Mesendoderm (in vitro differentiated cells): ENCODE measurements around the gene TBX1.

Experiments
- DNase-seq: peaks from one replicate; pipeline ENCODE4 v3.0.0; 2013
- H2AK5ac ChIP-seq: 2 replicates; pipeline ENCODE4 v1.6.1; 2013; ENCODE audit warnings: low read length, inconsistent platforms
- H2BK120ac ChIP-seq: 2 replicates; pipeline ENCODE4 v1.6.1; 2013; ENCODE audit warnings: low read depth, mild to moderate bottlenecking, low read length, moderate library complexity, mixed read lengths
- H2BK15ac ChIP-seq: replicated peaks from 2 replicates; pipeline ENCODE4 v1.6.1; 2013; ENCODE audit warnings: low read depth, mild to moderate bottlenecking, moderate library complexity
- H2BK5ac ChIP-seq: 2 replicates; pipeline ENCODE4 v1.6.1; 2013; ENCODE audit warnings: low read length, inconsistent platforms
- H3K18ac ChIP-seq: 2 replicates; pipeline ENCODE4 v1.6.1; 2013; ENCODE audit warnings: mild to moderate bottlenecking, low read length, mixed read lengths
- H3K23ac ChIP-seq: one replicate; pipeline ENCODE4 v1.6.1; 2013; ENCODE audit warnings: low read length
- H3K27ac ChIP-seq: 2 replicates; pipeline ENCODE4 v1.5.1; 2013; ENCODE audit warnings: low read depth, mild to moderate bottlenecking, inconsistent platforms, low read length, moderate library complexity
- H3K27me3 ChIP-seq: 2 replicates; pipeline ENCODE4 v1.6.1; 2013; ENCODE audit warnings: low read length, control low read depth, mild to moderate bottlenecking, inconsistent platforms; ENCODE audit not compliant: insufficient read depth, poor library complexity
- H3K36me3 ChIP-seq: 2 replicates; pipeline ENCODE4 v1.6.1; 2013; ENCODE audit warnings: low read length, inconsistent platforms; ENCODE audit not compliant: control insufficient read depth, insufficient read depth
- H3K4ac ChIP-seq: one replicate; pipeline ENCODE4 v1.6.1; 2013; ENCODE audit warnings: low read depth, mild to moderate bottlenecking, low read length, moderate library complexity
- H3K4me1 ChIP-seq: 2 replicates; pipeline ENCODE4 v1.6.1; 2013; ENCODE audit warnings: low read depth, low read length, inconsistent platforms; ENCODE audit not compliant: control insufficient read depth
- H3K4me2 ChIP-seq: 2 replicates; pipeline ENCODE4 v1.6.1; 2013; ENCODE audit warnings: low read length
- H3K4me3 ChIP-seq: 2 replicates; pipeline ENCODE4 v1.5.1; 2013; ENCODE audit warnings: mild to moderate bottlenecking, low read length
- H3K56ac ChIP-seq: one replicate; pipeline ENCODE4 v1.6.1; 2013; ENCODE audit warnings: low read length
- H3K79me1 ChIP-seq: 2 replicates; pipeline ENCODE4 v1.6.1; 2013; ENCODE audit warnings: low read length, inconsistent platforms
- H3K79me2 ChIP-seq: 2 replicates; pipeline ENCODE4 v1.6.1; 2013; ENCODE audit warnings: mild to moderate bottlenecking, low read length; ENCODE audit not compliant: control insufficient read depth, insufficient read depth
- H3K9ac ChIP-seq: 2 replicates; pipeline ENCODE4 v1.6.1; 2013; ENCODE audit warnings: low read length, inconsistent platforms
- H4K5ac ChIP-seq: one replicate; pipeline ENCODE4 v1.6.1; 2013; ENCODE audit warnings: low read length
- H4K8ac ChIP-seq: one replicate; pipeline ENCODE4 v1.6.1; 2013; ENCODE audit warnings: low read depth, mild to moderate bottlenecking, control low read depth, low read length, moderate library complexity
- WGBS: extraction: QIAGEN DNeasy Blood & Tissue Kit; methylation state at CpG from one replicate; pipeline ENCODE4 v1.1.7; 2013; ENCODE audit warnings: low lambda C conversion rate, missing lambda C conversion rate; ENCODE audit not compliant: insufficient coverage; ENCODE audit errors: extremely low coverage; 5-methylcytosine and 5-hydroxymethylcytosine counted together

The TBX1 gene

DNA sequence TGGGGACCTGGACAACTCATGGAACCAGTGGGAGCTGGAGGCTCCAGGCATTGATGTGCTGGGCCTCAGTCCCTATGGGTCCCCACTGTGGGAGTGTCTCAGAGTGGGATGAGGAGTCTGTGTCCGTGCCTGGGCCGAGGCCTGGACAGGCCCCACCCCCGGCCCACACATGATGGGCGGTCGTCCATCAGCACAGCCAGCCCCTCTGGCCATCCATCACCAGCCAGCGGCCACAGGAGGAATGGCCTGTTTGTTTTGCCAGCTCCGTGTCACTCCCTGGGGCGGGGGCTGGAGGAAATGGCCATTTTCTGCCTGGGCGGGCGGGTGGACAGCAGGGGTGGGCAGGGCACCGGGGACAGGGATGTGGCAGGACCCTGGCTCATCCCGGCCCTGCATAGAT lies 13.0 kb upstream of the TBX1 start:
- Histone ChIP-seq H3K4me1 (peaks cover 4% of the 10 kb centered on the region), H3K27me3 (no peaks in the 10 kb centered on the region), H3K79me2 (no peaks in the 10 kb centered on the region), H3K9ac (no peak overlapping the region), H3K36me3 (no peaks in the 10 kb centered on the region), H3K23ac (no peak overlapping the region), H4K8ac (no peak overlapping the region), H4K5ac (no peak overlapping the region), H2AK5ac (no peak overlapping the region), H3K4me2 (no peak overlapping the region), H2BK15ac (no peak overlapping the region), H3K56ac (no peak overlapping the region), H2BK120ac (no peak overlapping the region), H3K4ac (no peak overlapping the region), H2BK5ac (no peak overlapping the region), H3K79me1 (no peaks in the 10 kb centered on the region), H3K4me3 (no peak overlapping the region), H3K18ac (no peak overlapping the region), H3K27ac (no peak overlapping the region)
- no peak for DNase-seq
- WGBS: no CpG with 5 or more reads among the region's 12 CpGs

DNA sequence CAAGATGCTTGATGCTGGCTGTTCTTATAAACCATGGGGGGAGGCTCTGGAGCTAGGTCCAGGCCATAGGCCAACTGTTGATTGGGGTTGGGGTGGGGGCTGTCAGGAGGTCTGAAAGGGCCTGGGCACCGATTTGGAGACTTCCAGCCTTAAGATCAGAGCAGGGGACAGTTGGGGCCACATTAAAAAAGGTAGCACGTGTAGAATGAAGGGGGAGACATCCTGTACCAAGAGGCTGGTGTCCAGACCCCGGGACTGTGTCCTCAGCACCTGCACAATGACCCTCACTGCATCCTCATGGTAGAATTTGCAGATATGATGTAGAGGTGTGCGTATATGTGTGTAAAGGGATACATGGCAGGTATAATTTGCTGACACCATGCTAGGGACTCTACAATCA lies 12.4 kb upstream of the TBX1 start:
- Histone ChIP-seq H2BK15ac (no peak overlapping the region), H3K27ac (no peak overlapping the region), H3K79me2 (no peaks in the 10 kb centered on the region), H3K18ac (no peak overlapping the region), H3K4me1 (peaks cover 4% of the 10 kb centered on the region), H2BK120ac (no peak overlapping the region), H4K8ac (no peak overlapping the region), H2AK5ac (no peak overlapping the region), H3K27me3 (no peaks in the 10 kb centered on the region), H3K56ac (no peak overlapping the region), H2BK5ac (no peak overlapping the region), H3K4me3 (no peak overlapping the region), H3K9ac (no peak overlapping the region), H3K4ac (no peak overlapping the region), H4K5ac (no peak overlapping the region), H3K4me2 (no peak overlapping the region), H3K79me1 (no peaks in the 10 kb centered on the region), H3K23ac (no peak overlapping the region), H3K36me3 (no peaks in the 10 kb centered on the region)
- no peak for DNase-seq
- WGBS: no CpG with 5 or more reads among the region's 4 CpGs

DNA sequence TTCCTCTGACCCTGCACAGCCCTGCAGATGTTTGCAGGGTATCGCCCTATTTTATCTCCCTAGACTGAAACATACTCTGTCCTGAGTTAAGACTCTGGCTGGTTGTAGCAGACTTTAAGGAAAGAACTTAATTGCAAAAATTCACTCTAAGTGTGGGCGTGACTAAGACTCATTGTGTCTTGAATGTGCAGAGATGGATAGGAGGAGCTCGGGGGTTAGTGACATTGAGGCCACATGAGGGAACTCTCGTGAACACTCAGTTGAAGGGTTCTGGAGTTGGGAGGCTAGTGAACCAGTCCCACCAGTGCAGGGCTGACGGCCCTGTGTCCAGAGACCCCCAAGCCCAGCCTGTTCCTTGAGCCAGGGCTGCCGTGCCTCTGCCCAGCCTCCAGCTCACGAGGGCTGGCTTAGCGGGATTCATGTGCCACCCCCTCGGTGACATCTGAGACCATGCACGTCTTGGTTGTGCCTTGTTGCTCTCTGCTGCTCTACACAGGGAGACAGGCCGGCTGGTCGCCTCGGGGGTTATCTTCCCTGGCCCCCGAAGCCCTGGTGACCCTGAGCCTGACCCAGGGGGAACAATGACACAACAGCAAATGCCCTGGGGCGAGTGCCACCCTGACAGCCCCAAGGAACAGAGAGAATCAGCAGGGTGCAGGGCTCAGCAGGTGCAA lies 11.4 kb upstream of the TBX1 start:
- Histone ChIP-seq H2BK120ac (no peak overlapping the region), H3K56ac (no peak overlapping the region), H3K9ac (no peak overlapping the region), H2BK15ac (no peak overlapping the region), H2AK5ac (no peak overlapping the region), H3K27ac (no peak overlapping the region), H3K79me2 (no peaks in the 10 kb centered on the region), H4K5ac (no peak overlapping the region), H2BK5ac (no peak overlapping the region), H4K8ac (no peak overlapping the region), H3K4me2 (no peak overlapping the region), H3K4ac (no peak overlapping the region), H3K23ac (no peak overlapping the region), H3K27me3 (peaks cover 2% of the 10 kb centered on the region), H3K18ac (no peak overlapping the region), H3K79me1 (no peaks in the 10 kb centered on the region), H3K4me3 (no peak overlapping the region), H3K36me3 (no peaks in the 10 kb centered on the region), H3K4me1 (peaks cover 4% of the 10 kb centered on the region)
- DNase-seq: no peak
- WGBS: no CpG with 5 or more reads among the region's 15 CpGs

DNA sequence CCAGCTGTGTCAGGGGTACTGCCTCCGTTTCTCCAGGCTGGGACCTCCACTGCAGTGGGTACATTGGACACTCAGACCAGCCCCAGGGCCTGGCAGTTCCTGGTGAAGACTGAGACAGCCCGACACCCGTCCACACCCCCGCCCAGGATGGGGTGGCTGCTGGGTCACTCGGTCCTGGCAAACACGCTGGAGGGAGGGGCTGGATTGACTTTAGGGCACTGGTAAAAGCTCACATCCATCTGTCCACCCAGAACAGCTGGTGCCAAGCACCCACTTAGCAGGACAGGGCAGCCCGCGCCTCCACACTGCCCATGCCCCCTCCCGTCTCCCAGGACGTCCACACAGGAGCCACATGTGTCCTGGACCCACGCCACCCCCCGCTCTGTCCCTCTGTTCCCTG lies 10.7 kb upstream of the TBX1 start:
- H3K4me1 ChIP-seq: peaks cover 4% of the 10 kb centered on the region
- H2BK15ac ChIP-seq: no peak overlapping the region
- H3K36me3 ChIP-seq: no peaks in the 10 kb centered on the region
- H3K4me2 ChIP-seq: no peak overlapping the region
- no peak overlapping the region for H4K5ac ChIP-seq
- H2BK5ac ChIP-seq: no peak overlapping the region
- H4K8ac ChIP-seq: no peak overlapping the region
- peaks cover 9% of the 10 kb centered on the region for H3K27me3 ChIP-seq
- H3K79me1 ChIP-seq: no peaks in the 10 kb centered on the region
- no peaks in the 10 kb centered on the region for H3K79me2 ChIP-seq
- no peak overlapping the region for H2BK120ac ChIP-seq
- no peak for DNase-seq
- H3K4ac ChIP-seq: no peak overlapping the region
- no peak overlapping the region for H2AK5ac ChIP-seq
- H3K23ac ChIP-seq: no peak overlapping the region
- H3K56ac ChIP-seq: no peak overlapping the region
- no peak overlapping the region for H3K18ac ChIP-seq
- no peak overlapping the region for H3K27ac ChIP-seq
- WGBS: no CpG with 5 or more reads among the region's 12 CpGs
- no peak overlapping the region for H3K4me3 ChIP-seq
- H3K9ac ChIP-seq: no peak overlapping the region

DNA sequence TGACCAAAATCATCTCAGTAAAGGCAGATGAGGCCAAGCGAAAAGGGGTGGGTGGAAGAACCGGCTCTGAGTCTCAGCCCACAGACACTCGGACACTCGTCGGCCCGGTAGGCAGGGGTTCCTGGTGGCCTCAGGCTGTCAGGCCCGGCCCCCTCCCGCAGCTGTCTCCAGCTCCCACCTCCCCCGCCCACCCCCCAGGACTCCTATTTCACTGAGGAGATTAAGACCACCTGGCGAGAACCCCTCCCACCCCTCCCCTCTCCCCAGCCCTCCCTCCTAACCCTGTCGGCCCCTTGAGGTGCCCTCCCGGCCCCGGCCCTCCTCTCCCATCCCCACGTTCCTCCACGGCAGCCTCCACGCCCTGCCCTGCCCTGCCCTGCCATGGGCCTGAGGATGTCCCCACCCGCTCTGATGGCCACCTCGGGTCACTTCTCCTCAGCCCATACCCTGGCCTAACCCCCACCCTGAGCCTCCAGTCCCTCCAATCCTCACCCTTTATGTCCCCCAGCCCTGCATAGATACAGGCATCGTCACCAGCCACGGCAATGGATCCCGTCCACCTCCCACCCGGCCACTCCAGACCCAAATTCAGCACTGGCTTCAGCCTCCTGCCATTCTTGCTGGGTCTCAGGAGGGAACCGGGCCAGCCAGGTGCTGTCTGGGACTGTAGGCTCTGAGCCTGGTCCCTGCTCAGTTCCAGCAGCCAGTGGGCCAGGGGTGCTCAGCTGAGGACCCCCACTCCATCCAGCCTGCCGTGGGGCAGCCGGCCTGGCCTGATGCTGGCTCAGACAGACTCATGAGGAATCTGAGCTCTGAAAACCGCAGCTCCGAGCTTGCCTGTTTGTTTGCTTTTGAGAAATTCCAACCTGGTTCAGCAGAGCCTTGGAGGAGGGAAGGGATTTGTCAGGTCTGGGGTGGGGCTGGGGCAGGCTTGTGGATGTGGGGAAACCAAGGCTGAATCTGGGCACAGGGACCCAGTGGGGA lies 9.8 kb upstream of the TBX1 start:
- H3K9ac ChIP-seq: no peak overlapping the region
- H3K56ac ChIP-seq: no peak overlapping the region
- no peak overlapping the region for H3K4me3 ChIP-seq
- no CpG with 5 or more reads among the region's 27 CpGs for WGBS
- H2BK15ac ChIP-seq: no peak overlapping the region
- no peak for DNase-seq
- no peak overlapping the region for H4K5ac ChIP-seq
- H3K27ac ChIP-seq: no peak overlapping the region
- no peaks in the 10 kb centered on the region for H3K36me3 ChIP-seq
- H3K23ac ChIP-seq: no peak overlapping the region
- peaks cover 19% of the 10 kb centered on the region for H3K27me3 ChIP-seq
- no peak overlapping the region for H3K18ac ChIP-seq
- H2AK5ac ChIP-seq: no peak overlapping the region
- H3K79me2 ChIP-seq: no peaks in the 10 kb centered on the region
- H3K4ac ChIP-seq: no peak overlapping the region
- H2BK120ac ChIP-seq: no peak overlapping the region
- H3K4me2 ChIP-seq: no peak overlapping the region
- no peaks in the 10 kb centered on the region for H3K79me1 ChIP-seq
- no peak overlapping the region for H2BK5ac ChIP-seq
- no peak overlapping the region for H4K8ac ChIP-seq
- H3K4me1 ChIP-seq: peaks cover 4% of the 10 kb centered on the region
